Measurements from ENCODE around the gene CHTF8. TPM values are rescaled to one million over a fixed set of nuclear protein-coding genes. Genes with fewer than 3 reads are reported as not detected.

Gene CHTF8
- polyA plus RNA-seq, 1 donor (not counting 4 experiments of a cell fraction or from before 2014, with no cell fraction given), result 96.0 TPM

GRCh38 chr16:69089091-69089910 lies 43.1 kb downstream of the CHTF8 start:
- DNase-seq (ENCODE audit: low read depth, low spot score) (no peak), FAIRE-seq (peak; percentile 53)
- dilution Hi-C loops (cut with MboI; ENCODE audit: extremely low pct_ligation_motif_present, low sequenced_read_pairs), result no loop called here
- no peak overlapping the region for H3K4me3 ChIP-seq (ENCODE audit: control insufficient read depth in 2 of 3, extremely low read depth in 1 of 3, insufficient read depth in 2 of 3, low read depth in 1 of 3, low read length in 3 of 3)
- H3K9ac ChIP-seq (ENCODE audit: control insufficient read depth, extremely low read depth, insufficient read depth, low read length), result no peak overlapping the region
- H3K27me3 ChIP-seq (ENCODE audit: control insufficient read depth, extremely low read depth, insufficient read depth, low read length), result no peaks in the 10 kb centered on the region
- H3K4me2 ChIP-seq (ENCODE audit: control insufficient read depth, extremely low read depth, insufficient read depth, low read depth, low read length), result peak overlapping the region; percentile 56
- H3K79me2 ChIP-seq (ENCODE audit: control insufficient read depth, insufficient read depth, low read length), result no peaks in the 10 kb centered on the region
- peaks cover 18% of the 10 kb centered on the region for H3K4me1 ChIP-seq (ENCODE audit: control insufficient read depth, extremely low read depth, insufficient read depth, low read length)
- H3K27ac ChIP-seq (ENCODE audit: control insufficient read depth, insufficient read depth, low read length), result peak overlapping the region; percentile 23
- H3K9me3 ChIP-seq (ENCODE audit: control insufficient read depth, low read depth, low read length), result no peaks in the 10 kb centered on the region
- H3K36me3 ChIP-seq (ENCODE audit: control insufficient read depth in 2 of 2, extremely low read depth in 1 of 2, insufficient read depth in 2 of 2, low read length in 2 of 2), result no peaks in the 10 kb centered on the region
- peak overlapping the region; percentile 38 for H2AFZ ChIP-seq (ENCODE audit: control insufficient read depth, low read length)
- H3K9me1 ChIP-seq (ENCODE audit: control insufficient read depth, extremely low read depth, insufficient read depth, low read length), result no peaks in the 10 kb centered on the region
- TF ChIP-seq EZH2 (IDR thresholded peaks at IDR 0.05; ENCODE audit: low read length), result no peak
- peak; percentile 8 to 11 (median 10) for TF ChIP-seq CTCF (optimal IDR thresholded peaks at IDR 0.05 in 1 of 3, IDR thresholded peaks at IDR 0.05 in 1 of 3, conservative IDR thresholded peaks at IDR 0.05 in 1 of 3; ENCODE audit: extremely low read depth in 1 of 3, insufficient read depth in 2 of 3, low read length in 3 of 3)
- H4K20me1 ChIP-seq (ENCODE audit: control insufficient read depth, extremely low read depth, insufficient read depth, low read length), result no peaks in the 10 kb centered on the region

GRCh38 chr16:69088684-69089083 lies 43.7 kb downstream of the CHTF8 start:
- DNase-seq (ENCODE audit: low read depth, low spot score) (no peak), FAIRE-seq (no peak)
- Histone ChIP-seq H3K79me2 (ENCODE audit: control insufficient read depth, insufficient read depth, low read length) (no peaks in the 10 kb centered on the region), H3K27ac (ENCODE audit: control insufficient read depth, insufficient read depth, low read length) (no peak overlapping the region), H3K27me3 (ENCODE audit: control insufficient read depth, extremely low read depth, insufficient read depth, low read length) (no peaks in the 10 kb centered on the region), H3K9me3 (ENCODE audit: control insufficient read depth, low read depth, low read length) (no peaks in the 10 kb centered on the region), H3K4me2 (ENCODE audit: control insufficient read depth, extremely low read depth, insufficient read depth, low read depth, low read length) (peak overlapping the region; percentile 56), H3K9me1 (ENCODE audit: control insufficient read depth, extremely low read depth, insufficient read depth, low read length) (no peaks in the 10 kb centered on the region), H2AFZ (ENCODE audit: control insufficient read depth, low read length) (no peak overlapping the region), H3K9ac (ENCODE audit: control insufficient read depth, extremely low read depth, insufficient read depth, low read length) (no peak overlapping the region), H3K36me3 (ENCODE audit: control insufficient read depth in 2 of 2, extremely low read depth in 1 of 2, insufficient read depth in 2 of 2, low read length in 2 of 2) (no peaks in the 10 kb centered on the region), H3K4me1 (ENCODE audit: control insufficient read depth, extremely low read depth, insufficient read depth, low read length) (peaks cover 18% of the 10 kb centered on the region), H4K20me1 (ENCODE audit: control insufficient read depth, extremely low read depth, insufficient read depth, low read length) (no peaks in the 10 kb centered on the region), H3K4me3 (ENCODE audit: control insufficient read depth in 2 of 3, extremely low read depth in 1 of 3, insufficient read depth in 2 of 3, low read depth in 1 of 3, low read length in 3 of 3) (no peak overlapping the region)
- no peak for TF ChIP-seq CTCF (optimal IDR thresholded peaks at IDR 0.05 in 1 of 3, IDR thresholded peaks at IDR 0.05 in 1 of 3, conservative IDR thresholded peaks at IDR 0.05 in 1 of 3; ENCODE audit: extremely low read depth in 1 of 3, insufficient read depth in 2 of 3, low read length in 3 of 3)
- TF ChIP-seq EZH2 (IDR thresholded peaks at IDR 0.05; ENCODE audit: low read length), result no peak
- dilution Hi-C loops (cut with MboI; ENCODE audit: extremely low pct_ligation_motif_present, low sequenced_read_pairs), result no loop called here

All from keratinocyte (primary cell).